ENCODE results near the gene SH3GLB1.

GRCh38 chr1:86776108-86776507 is 71.7 kb downstream of the SH3GLB1 start:
- TF ChIP-seq, protein P1, sequence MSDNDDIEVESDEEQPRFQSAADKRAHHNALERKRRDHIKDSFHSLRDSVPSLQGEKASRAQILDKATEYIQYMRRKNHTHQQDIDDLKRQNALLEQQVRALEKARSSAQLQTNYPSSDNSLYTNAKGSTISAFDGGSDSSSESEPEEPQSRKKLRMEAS (IDR thresholded peaks at IDR 0.05), result no peak
- TF ChIP-seq CTCF (IDR thresholded peaks at IDR 0.05; ENCODE audit: control extremely low read depth in 1 of 3, insufficient read depth in 1 of 3, low read depth in 1 of 3, low read length in 3 of 3) (no peak), RBBP5 (IDR thresholded peaks at IDR 0.05; ENCODE audit: borderline replicate concordance, low read depth, low read length) (no peak), RAD21 (IDR thresholded peaks at IDR 0.05 in 1 of 2, conservative IDR thresholded peaks at IDR 0.05 in 1 of 2; ENCODE audit: low read depth in 2 of 2, low read length in 2 of 2) (no peak)
- TF ChIP-seq, protein P2, sequence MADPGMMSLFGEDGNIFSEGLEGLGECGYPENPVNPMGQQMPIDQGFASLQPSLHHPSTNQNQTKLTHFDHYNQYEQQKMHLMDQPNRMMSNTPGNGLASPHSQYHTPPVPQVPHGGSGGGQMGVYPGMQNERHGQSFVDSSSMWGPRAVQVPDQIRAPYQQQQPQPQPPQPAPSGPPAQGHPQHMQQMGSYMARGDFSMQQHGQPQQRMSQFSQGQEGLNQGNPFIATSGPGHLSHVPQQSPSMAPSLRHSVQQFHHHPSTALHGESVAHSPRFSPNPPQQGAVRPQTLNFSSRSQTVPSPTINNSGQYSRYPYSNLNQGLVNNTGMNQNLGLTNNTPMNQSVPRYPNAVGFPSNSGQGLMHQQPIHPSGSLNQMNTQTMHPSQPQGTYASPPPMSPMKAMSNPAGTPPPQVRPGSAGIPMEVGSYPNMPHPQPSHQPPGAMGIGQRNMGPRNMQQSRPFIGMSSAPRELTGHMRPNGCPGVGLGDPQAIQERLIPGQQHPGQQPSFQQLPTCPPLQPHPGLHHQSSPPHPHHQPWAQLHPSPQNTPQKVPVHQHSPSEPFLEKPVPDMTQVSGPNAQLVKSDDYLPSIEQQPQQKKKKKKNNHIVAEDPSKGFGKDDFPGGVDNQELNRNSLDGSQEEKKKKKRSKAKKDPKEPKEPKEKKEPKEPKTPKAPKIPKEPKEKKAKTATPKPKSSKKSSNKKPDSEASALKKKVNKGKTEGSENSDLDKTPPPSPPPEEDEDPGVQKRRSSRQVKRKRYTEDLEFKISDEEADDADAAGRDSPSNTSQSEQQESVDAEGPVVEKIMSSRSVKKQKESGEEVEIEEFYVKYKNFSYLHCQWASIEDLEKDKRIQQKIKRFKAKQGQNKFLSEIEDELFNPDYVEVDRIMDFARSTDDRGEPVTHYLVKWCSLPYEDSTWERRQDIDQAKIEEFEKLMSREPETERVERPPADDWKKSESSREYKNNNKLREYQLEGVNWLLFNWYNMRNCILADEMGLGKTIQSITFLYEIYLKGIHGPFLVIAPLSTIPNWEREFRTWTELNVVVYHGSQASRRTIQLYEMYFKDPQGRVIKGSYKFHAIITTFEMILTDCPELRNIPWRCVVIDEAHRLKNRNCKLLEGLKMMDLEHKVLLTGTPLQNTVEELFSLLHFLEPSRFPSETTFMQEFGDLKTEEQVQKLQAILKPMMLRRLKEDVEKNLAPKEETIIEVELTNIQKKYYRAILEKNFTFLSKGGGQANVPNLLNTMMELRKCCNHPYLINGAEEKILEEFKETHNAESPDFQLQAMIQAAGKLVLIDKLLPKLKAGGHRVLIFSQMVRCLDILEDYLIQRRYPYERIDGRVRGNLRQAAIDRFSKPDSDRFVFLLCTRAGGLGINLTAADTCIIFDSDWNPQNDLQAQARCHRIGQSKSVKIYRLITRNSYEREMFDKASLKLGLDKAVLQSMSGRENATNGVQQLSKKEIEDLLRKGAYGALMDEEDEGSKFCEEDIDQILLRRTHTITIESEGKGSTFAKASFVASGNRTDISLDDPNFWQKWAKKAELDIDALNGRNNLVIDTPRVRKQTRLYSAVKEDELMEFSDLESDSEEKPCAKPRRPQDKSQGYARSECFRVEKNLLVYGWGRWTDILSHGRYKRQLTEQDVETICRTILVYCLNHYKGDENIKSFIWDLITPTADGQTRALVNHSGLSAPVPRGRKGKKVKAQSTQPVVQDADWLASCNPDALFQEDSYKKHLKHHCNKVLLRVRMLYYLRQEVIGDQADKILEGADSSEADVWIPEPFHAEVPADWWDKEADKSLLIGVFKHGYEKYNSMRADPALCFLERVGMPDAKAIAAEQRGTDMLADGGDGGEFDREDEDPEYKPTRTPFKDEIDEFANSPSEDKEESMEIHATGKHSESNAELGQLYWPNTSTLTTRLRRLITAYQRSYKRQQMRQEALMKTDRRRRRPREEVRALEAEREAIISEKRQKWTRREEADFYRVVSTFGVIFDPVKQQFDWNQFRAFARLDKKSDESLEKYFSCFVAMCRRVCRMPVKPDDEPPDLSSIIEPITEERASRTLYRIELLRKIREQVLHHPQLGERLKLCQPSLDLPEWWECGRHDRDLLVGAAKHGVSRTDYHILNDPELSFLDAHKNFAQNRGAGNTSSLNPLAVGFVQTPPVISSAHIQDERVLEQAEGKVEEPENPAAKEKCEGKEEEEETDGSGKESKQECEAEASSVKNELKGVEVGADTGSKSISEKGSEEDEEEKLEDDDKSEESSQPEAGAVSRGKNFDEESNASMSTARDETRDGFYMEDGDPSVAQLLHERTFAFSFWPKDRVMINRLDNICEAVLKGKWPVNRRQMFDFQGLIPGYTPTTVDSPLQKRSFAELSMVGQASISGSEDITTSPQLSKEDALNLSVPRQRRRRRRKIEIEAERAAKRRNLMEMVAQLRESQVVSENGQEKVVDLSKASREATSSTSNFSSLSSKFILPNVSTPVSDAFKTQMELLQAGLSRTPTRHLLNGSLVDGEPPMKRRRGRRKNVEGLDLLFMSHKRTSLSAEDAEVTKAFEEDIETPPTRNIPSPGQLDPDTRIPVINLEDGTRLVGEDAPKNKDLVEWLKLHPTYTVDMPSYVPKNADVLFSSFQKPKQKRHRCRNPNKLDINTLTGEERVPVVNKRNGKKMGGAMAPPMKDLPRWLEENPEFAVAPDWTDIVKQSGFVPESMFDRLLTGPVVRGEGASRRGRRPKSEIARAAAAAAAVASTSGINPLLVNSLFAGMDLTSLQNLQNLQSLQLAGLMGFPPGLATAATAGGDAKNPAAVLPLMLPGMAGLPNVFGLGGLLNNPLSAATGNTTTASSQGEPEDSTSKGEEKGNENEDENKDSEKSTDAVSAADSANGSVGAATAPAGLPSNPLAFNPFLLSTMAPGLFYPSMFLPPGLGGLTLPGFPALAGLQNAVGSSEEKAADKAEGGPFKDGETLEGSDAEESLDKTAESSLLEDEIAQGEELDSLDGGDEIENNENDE (IDR thresholded peaks at IDR 0.05; ENCODE audit: insufficient replicate concordance, low read length), result no peak
